ENCODE measurements around the gene PACS1. TPM values are rescaled to one million over a fixed set of nuclear protein-coding genes. Genes with fewer than 3 reads are reported as not detected.
A peak's percentile ranks its signal among the peaks of the same experiment; 100 is the strongest.

The PACS1 gene
- total RNA-seq, 2 experiments from 2014 or later: 77.8 to 80.7 TPM

- Mint-ChIP-seq H3K4me1 (ENCODE audit: low read depth) (peaks cover 12% of the 10 kb centered on the region), H3K36me3 (ENCODE audit: low read depth) (no peaks in the 10 kb centered on the region), H3K27me3 (ENCODE audit: low read depth) (no peaks in the 10 kb centered on the region), H3K4me3 (no peak overlapping the region), H3K27ac (no peak overlapping the region), H3K9me3 (no peaks in the 10 kb centered on the region)
- intact Hi-C loops (cut with micrococcal nuclease): no loop called here
- DNase-seq: no peak
- CTCF ChIA-PET: interaction anchor here (1.2 kb wide), 1 partner anchor 10 kb away, joined by 5 read pairs; the partner anchor contains the start of gene SF3B2
Observed at GRCh38 chr11:66042227-66042995, 27.7 kb upstream of the PACS1 start.

GRCh38 chr11:66042996-66043906 is 26.8 kb upstream of the PACS1 start:
- Mint-ChIP-seq H3K27me3 (ENCODE audit: low read depth) (peaks cover 2% of the 10 kb centered on the region), H3K36me3 (ENCODE audit: low read depth) (no peaks in the 10 kb centered on the region), H3K4me1 (ENCODE audit: low read depth) (peaks cover 12% of the 10 kb centered on the region), H3K27ac (no peak overlapping the region), H3K4me3 (no peak overlapping the region), H3K9me3 (no peaks in the 10 kb centered on the region)
- CTCF ChIA-PET: interaction anchor here (0.6 to 5.3 kb wide), 7 partner anchors 7 to 154 kb away, joined by 3 to 37 read pairs (median 12); partner anchors contain the start of genes CCDC85B, FIBP and SF3B2
- intact Hi-C loops (cut with micrococcal nuclease): no loop called here
- DNase-seq: no peak

GRCh38 chr11:66044757-66045156 is 25.3 kb upstream of the PACS1 start:
- H3K9me3 Mint-ChIP-seq: no peaks in the 10 kb centered on the region
- CTCF ChIA-PET: interaction anchor here (0.6 to 5.3 kb wide), 27 partner anchors 8 to 275 kb away, joined by 3 to 37 read pairs (median 5); partner anchors contain the start of genes CATSPER1, CCDC85B, FIBP and FOSL1
- intact Hi-C loops (cut with micrococcal nuclease): no loop called here
- DNase-seq: peak; percentile 27
- H3K4me1 Mint-ChIP-seq (ENCODE audit: low read depth): peaks cover 19% of the 10 kb centered on the region
- H3K4me3 Mint-ChIP-seq: peak overlapping the region; percentile 8
- H3K36me3 Mint-ChIP-seq (ENCODE audit: low read depth): no peaks in the 10 kb centered on the region
- peak overlapping the region; percentile 42 for H3K27ac Mint-ChIP-seq
- peaks cover 7% of the 10 kb centered on the region for H3K27me3 Mint-ChIP-seq (ENCODE audit: low read depth)

GRCh38 chr11:66045177-66045639 is 24.9 kb upstream of the PACS1 start:
- CTCF ChIA-PET: interaction anchor here (0.5 to 5.3 kb wide), 28 partner anchors 9 to 276 kb away, joined by 3 to 37 read pairs (median 5); partner anchors contain the start of genes CATSPER1, CCDC85B, FIBP and FOSL1
- intact Hi-C loops (cut with micrococcal nuclease): no loop called here
- Mint-ChIP-seq H3K27me3 (ENCODE audit: low read depth) (peaks cover 7% of the 10 kb centered on the region), H3K27ac (peak overlapping the region; percentile 42), H3K9me3 (no peaks in the 10 kb centered on the region), H3K36me3 (ENCODE audit: low read depth) (no peaks in the 10 kb centered on the region), H3K4me3 (peak overlapping the region; percentile 12), H3K4me1 (ENCODE audit: low read depth) (peaks cover 19% of the 10 kb centered on the region)
- DNase-seq: peak; percentile 88

GRCh38 chr11:66046901-66047300 is 23.2 kb upstream of the PACS1 start:
- no peak for DNase-seq
- no peak overlapping the region for H3K4me3 Mint-ChIP-seq
- peaks cover 7% of the 10 kb centered on the region for H3K27me3 Mint-ChIP-seq (ENCODE audit: low read depth)
- no peaks in the 10 kb centered on the region for H3K9me3 Mint-ChIP-seq
- no peak overlapping the region for H3K27ac Mint-ChIP-seq
- peaks cover 29% of the 10 kb centered on the region for H3K4me1 Mint-ChIP-seq (ENCODE audit: low read depth)
- intact Hi-C loops (cut with micrococcal nuclease): no loop called here
- CTCF ChIA-PET: interaction anchor here (0.8 to 5.3 kb wide), 8 partner anchors 8 to 25 kb away, joined by 3 to 37 read pairs (median 16); partner anchors contain the start of gene SF3B2
- H3K36me3 Mint-ChIP-seq (ENCODE audit: low read depth): no peaks in the 10 kb centered on the region

- peaks cover 7% of the 10 kb centered on the region for H3K36me3 Mint-ChIP-seq (ENCODE audit: low read depth)
- intact Hi-C loops (cut with micrococcal nuclease): no loop called here
- CTCF ChIA-PET: interaction anchor here (0.8 to 5.3 kb wide), 4 partner anchors 9 to 26 kb away, joined by 3 to 37 read pairs (median 12); no protein-coding TSS in a partner anchor
- no peak for DNase-seq
- peaks cover 7% of the 10 kb centered on the region for H3K27me3 Mint-ChIP-seq (ENCODE audit: low read depth)
- no peak overlapping the region for H3K4me3 Mint-ChIP-seq
- no peaks in the 10 kb centered on the region for H3K9me3 Mint-ChIP-seq
- peaks cover 36% of the 10 kb centered on the region for H3K4me1 Mint-ChIP-seq (ENCODE audit: low read depth)
- H3K27ac Mint-ChIP-seq: no peak overlapping the region
Observed at GRCh38 chr11:66047541-66048365, 22.3 kb upstream of the PACS1 start.

GRCh38 chr11:66048547-66049323 is 21.3 kb upstream of the PACS1 start, which contains the start of gene GAL3ST3:
Gene GAL3ST3 (minus strand): TSS chr11:66049161. CDS start chr11:66045415, 3,746 bp downstream.
- Mint-ChIP-seq H3K27me3 (ENCODE audit: low read depth) (peaks cover 7% of the 10 kb centered on the region), H3K9me3 (no peaks in the 10 kb centered on the region), H3K36me3 (ENCODE audit: low read depth) (peaks cover 13% of the 10 kb centered on the region), H3K4me1 (ENCODE audit: low read depth) (peaks cover 43% of the 10 kb centered on the region), H3K4me3 (no peak within 1 kb of the TSS), H3K27ac (no peak within 1 kb of the TSS)
- no peak for DNase-seq
- intact Hi-C loops (cut with micrococcal nuclease): no loop called here
- CTCF ChIA-PET: interaction anchor here (5.3 kb wide), 1 partner anchor 19 kb away, joined by 37 read pairs; no protein-coding TSS in a partner anchor

- Mint-ChIP-seq H3K4me3 (peak overlapping the region; percentile 99), H3K4me1 (ENCODE audit: low read depth) (peaks cover 40% of the 10 kb centered on the region), H3K9me3 (no peaks in the 10 kb centered on the region), H3K36me3 (ENCODE audit: low read depth) (peaks cover 22% of the 10 kb centered on the region), H3K27me3 (ENCODE audit: low read depth) (peaks cover 7% of the 10 kb centered on the region), H3K27ac (peak overlapping the region; percentile 96)
- DNase-seq: no peak
- CTCF ChIA-PET: interaction anchor here (0.5 to 6.7 kb wide), 9 partner anchors 11 to 302 kb away, joined by 3 to 58 read pairs (median 5); no protein-coding TSS in a partner anchor
- intact Hi-C loops (cut with micrococcal nuclease): loop anchor here (5.0 kb wide), 1 partner anchor 158 kb away; the partner anchor contains the start of gene CCDC85B
Observed at GRCh38 chr11:66050581-66051231, 19.4 kb upstream of the PACS1 start.

- CTCF ChIA-PET: interaction anchor here (0.5 to 6.7 kb wide), 11 partner anchors 9 to 302 kb away, joined by 3 to 58 read pairs (median 4); partner anchors contain the start of gene PACS1
- H3K27me3 Mint-ChIP-seq (ENCODE audit: low read depth): peaks cover 7% of the 10 kb centered on the region
- H3K4me1 Mint-ChIP-seq (ENCODE audit: low read depth): peaks cover 39% of the 10 kb centered on the region
- peak overlapping the region; percentile 96 for H3K27ac Mint-ChIP-seq
- DNase-seq: no peak
- intact Hi-C loops (cut with micrococcal nuclease): loop anchor here (5.0 kb wide), 1 partner anchor 159 kb away; the partner anchor contains the start of gene CCDC85B
- peak overlapping the region; percentile 99 for H3K4me3 Mint-ChIP-seq
- peaks cover 26% of the 10 kb centered on the region for H3K36me3 Mint-ChIP-seq (ENCODE audit: low read depth)
- H3K9me3 Mint-ChIP-seq: no peaks in the 10 kb centered on the region
Observed at GRCh38 chr11:66051371-66051765, 18.7 kb upstream of the PACS1 start.

Data from activated naive CD4-positive, alpha-beta T cell treated with anti-CD3 and anti-CD28 coated beads for 36 hours (primary cell).